Nephron progenitor cell (in vitro differentiated cells): ENCODE data around the gene PALM.
A peak's percentile ranks its signal among the peaks of the same experiment; 100 is the strongest.

Experiments used
- DNase-seq: peaks from one replicate; pipeline ENCODE4 v3.0.0; 2021
- H3K27ac Mint-ChIP-seq: 2 replicates; pipeline ENCODE4 v1.8.0; 2021; ENCODE audit warnings: mild to moderate bottlenecking, moderate library complexity, mixed read lengths
- H3K27me3 Mint-ChIP-seq: 2 replicates; pipeline ENCODE4 v1.8.0; 2021; ENCODE audit warnings: mild to moderate bottlenecking, low read depth, mixed read lengths; ENCODE audit not compliant: poor library complexity
- H3K36me3 Mint-ChIP-seq: 2 replicates; pipeline ENCODE4 v1.8.0; 2021; ENCODE audit warnings: low read depth, mixed read lengths
- H3K4me1 Mint-ChIP-seq: 2 replicates; pipeline ENCODE4 v1.8.0; 2021; ENCODE audit warnings: mixed read lengths
- H3K4me3 Mint-ChIP-seq: 2 replicates; pipeline ENCODE4 v1.8.0; 2021; ENCODE audit warnings: mild to moderate bottlenecking, moderate library complexity, mixed read lengths
- H3K9me3 Mint-ChIP-seq: 2 replicates; pipeline ENCODE4 v1.8.0; 2021; ENCODE audit warnings: mild to moderate bottlenecking, moderate library complexity, mixed read lengths
- CTCF ChIP-seq: fragments of 200-600 bp; sonication (generic); IDR thresholded peaks from 2 replicates; pipeline ENCODE4 v1.5.0; 2021; ENCODE audit warnings: antibody characterized with exemption

The PALM gene

GRCh38 chr19:708154-709143 lies at the start of gene PALM:
Gene PALM, plus strand, starts transcription at chr19:708935. Its CDS starts 212 bp downstream, at chr19:709147.
- Mint-ChIP-seq H3K4me3 (peak within 1 kb of the TSS; percentile 76), H3K27ac (no peak within 1 kb of the TSS), H3K4me1 (peaks cover 18% of the 10 kb centered on the region), H3K27me3 (peaks cover 26% of the 10 kb centered on the region), H3K9me3 (peaks cover 20% of the 10 kb centered on the region), H3K36me3 (peaks cover 4% of the 10 kb centered on the region)
- peak; percentile 74 for DNase-seq
- no peak for TF ChIP-seq CTCF

- H3K27me3 Mint-ChIP-seq = peaks cover 4% of the 10 kb centered on the region
- H3K27ac Mint-ChIP-seq = peak overlapping the region; percentile 36
- peaks cover 3% of the 10 kb centered on the region for H3K36me3 Mint-ChIP-seq
- DNase-seq = no peak
- peak overlapping the region; percentile 79 for H3K4me3 Mint-ChIP-seq
- no peaks in the 10 kb centered on the region for H3K9me3 Mint-ChIP-seq
- TF ChIP-seq CTCF = no peak
- H3K4me1 Mint-ChIP-seq = peaks cover 28% of the 10 kb centered on the region
Measured at GRCh38 chr19:660793-661426, 47.8 kb upstream of the PALM start.

- Mint-ChIP-seq H3K27me3 (peaks cover 4% of the 10 kb centered on the region), H3K9me3 (peaks cover 3% of the 10 kb centered on the region), H3K4me3 (peak overlapping the region; percentile 79), H3K36me3 (no peaks in the 10 kb centered on the region), H3K27ac (no peak overlapping the region), H3K4me1 (peaks cover 24% of the 10 kb centered on the region)
- no peak for TF ChIP-seq CTCF
- DNase-seq = no peak
Measured at GRCh38 chr19:661427-662196, 47.1 kb upstream of the PALM start.

- H3K4me1 Mint-ChIP-seq = peaks cover 24% of the 10 kb centered on the region
- no peak overlapping the region for H3K27ac Mint-ChIP-seq
- H3K27me3 Mint-ChIP-seq = peaks cover 4% of the 10 kb centered on the region
- H3K9me3 Mint-ChIP-seq = peaks cover 8% of the 10 kb centered on the region
- TF ChIP-seq CTCF = no peak
- no peaks in the 10 kb centered on the region for H3K36me3 Mint-ChIP-seq
- H3K4me3 Mint-ChIP-seq = peak overlapping the region; percentile 79
- peak; percentile 46 for DNase-seq
Measured at GRCh38 chr19:662207-662961, 46.4 kb upstream of the PALM start.

- peak within 1 kb of the TSS; percentile 80 for H3K4me3 Mint-ChIP-seq
- H3K36me3 Mint-ChIP-seq = no peaks in the 10 kb centered on the region
- H3K27me3 Mint-ChIP-seq = peaks cover 4% of the 10 kb centered on the region
- peaks cover 11% of the 10 kb centered on the region for H3K9me3 Mint-ChIP-seq
- no peak for TF ChIP-seq CTCF
- DNase-seq = peak; percentile 90
- no peak within 1 kb of the TSS for H3K27ac Mint-ChIP-seq
- H3K4me1 Mint-ChIP-seq = peaks cover 24% of the 10 kb centered on the region
Measured at GRCh38 chr19:662962-663681, 45.6 kb upstream of the PALM start, which contains the start of gene RNF126. Gene RNF126, minus strand, starts transcription at chr19:663214. Its CDS starts 93 bp downstream, at chr19:663121.
